Naive thymus-derived CD4-positive, alpha-beta T cell (primary cell): ENCODE measurements around the gene BRSK2. TPM values are rescaled to one million over a fixed set of nuclear protein-coding genes. Genes with fewer than 3 reads are reported as not detected.

Experiments used
- ATAC-seq: fragments of 150-1000 bp; cut with Tn5 transposase; 2 replicates; pipeline ENCODE4 v1.10.0; 2021; ENCODE audit warnings: mild to moderate bottlenecking, moderate library complexity
- CTCF ChIA-PET: fragments of 350-600 bp; sonication (Branson Sonifier 250); formaldehyde crosslinking; loops from one replicate; lab custom pipeline; 2021; ENCODE audit warnings: antibody characterized with exemption; lab: Charles Lee
- POLR2A ChIA-PET: fragments of 350-600 bp; sonication (Branson Sonifier 250); formaldehyde crosslinking; loops from one replicate; lab custom pipeline; 2021; ENCODE audit warnings: antibody characterized with exemption, inconsistent platforms; lab: Charles Lee
- DNase-seq, 9 donors: peaks; one replicate each; pipeline versions ENCODE4 v3.0.0 to v3.0.0-alpha.2; 2020 to 2022; ENCODE audit warnings: mixed read lengths in 1 of 9
- H3K27ac ChIP-seq: one replicate; pipeline ENCODE4 v1.7.0; 2013; ENCODE audit warnings: mild to moderate bottlenecking, low read depth, low read length, moderate library complexity
- H3K27me3 ChIP-seq, 2 donors: one replicate each; pipeline ENCODE4 v1.7.0; 2013; ENCODE audit warnings: low read length in 2 of 2, mild to moderate bottlenecking in 2 of 2, moderate library complexity in 2 of 2; ENCODE audit not compliant: control insufficient read depth in 2 of 2, insufficient read depth in 2 of 2
- H3K36me3 ChIP-seq, 3 experiments: 1 replicate in 2 of 3; 2 replicates in 1 of 3; pipeline ENCODE4 v1.7.0; 2013; ENCODE audit warnings: low read length in 3 of 3, mild to moderate bottlenecking in 3 of 3, moderate library complexity in 1 of 3; ENCODE audit not compliant: insufficient read depth in 3 of 3, control insufficient read depth in 2 of 3
- H3K4me1 ChIP-seq, 2 donors: one replicate each; pipeline ENCODE4 v1.7.0; 2013; ENCODE audit warnings: low read length in 2 of 2, mild to moderate bottlenecking in 2 of 2, moderate library complexity in 1 of 2; ENCODE audit not compliant: control insufficient read depth in 2 of 2, insufficient read depth in 2 of 2
- H3K4me3 ChIP-seq: 2 replicates; pipeline ENCODE4 v1.7.0; 2013; ENCODE audit warnings: mild to moderate bottlenecking, low read length
- H3K9me3 ChIP-seq, 3 experiments: 1 replicate in 2 of 3; 2 replicates in 1 of 3; pipeline ENCODE4 v1.7.0; 2013; ENCODE audit warnings: low read length in 3 of 3; ENCODE audit not compliant: control insufficient read depth in 2 of 3
- H3K27ac Mint-ChIP-seq, 9 donors: one replicate each; pipeline ENCODE4 v1.8.0; 2020 to 2022; ENCODE audit warnings: mixed read lengths in 9 of 9, mild to moderate bottlenecking in 8 of 9, moderate library complexity in 5 of 9, inconsistent platforms in 2 of 9
- H3K27me3 Mint-ChIP-seq, 5 donors: one replicate each; pipeline ENCODE4 v1.8.0; 2021 to 2022; ENCODE audit warnings: mixed read lengths in 5 of 5, mild to moderate bottlenecking in 1 of 5
- H3K36me3 Mint-ChIP-seq, 5 donors: one replicate each; pipeline ENCODE4 v1.8.0; 2020 to 2022; ENCODE audit warnings: mixed read lengths in 5 of 5, mild to moderate bottlenecking in 3 of 5, inconsistent platforms in 1 of 5
- H3K4me1 Mint-ChIP-seq, 7 donors: one replicate each; pipeline ENCODE4 v1.8.0; 2020 to 2022; ENCODE audit warnings: mixed read lengths in 7 of 7, mild to moderate bottlenecking in 3 of 7, inconsistent platforms in 1 of 7
- H3K4me3 Mint-ChIP-seq, 10 donors: one replicate each; pipeline ENCODE4 v1.8.0; 2020 to 2022; ENCODE audit warnings: mild to moderate bottlenecking in 10 of 10, mixed read lengths in 10 of 10, moderate library complexity in 6 of 10, inconsistent platforms in 2 of 10
- H3K9me3 Mint-ChIP-seq, 11 donors: one replicate each; pipeline ENCODE4 v1.8.0; 2020 to 2022; ENCODE audit warnings: mixed read lengths in 11 of 11, mild to moderate bottlenecking in 4 of 11, inconsistent platforms in 1 of 11, moderate library complexity in 1 of 11
- intact Hi-C, 2 donors: fragments of 100-400 bp; cut with micrococcal nuclease; formaldehyde crosslinking; loops; one replicate each; pipeline ENCODE4 v1.15.1; 2023
- polyA plus RNA-seq, 2 donors: library from polyadenylated mRNA; unstranded; fragments of 300-500 nt; fragmentation: Illumina TruSeq; gene quantifications; one replicate each; pipeline ENCODE4 v1.2.3, GENCODE V29; 2021
- total RNA-seq, 6 experiments: library from RNA in 5 of 6; stranded (reverse) in 5 of 6; gene quantifications; 1 replicate in 5 of 6; 2 replicates in 1 of 6; pipeline ENCODE4 v1.2.3 and lab custom pipeline; 2021 to 2026

The BRSK2 gene
- total and polyA plus RNA-seq, 7 experiments from 2014 or later: 0.27 to 0.51 (median 0.30) TPM; not detected in 4

GRCh38 chr11:1481861-1482441, 92.2 kb downstream of the BRSK2 start:
- peak overlapping the region in 1 of 9 donors; percentile 38 for H3K27ac Mint-ChIP-seq
- H3K27me3 ChIP-seq: no peaks in the 10 kb centered on the region
- no peak overlapping the region for H3K4me3 Mint-ChIP-seq
- POLR2A ChIA-PET: no interaction called here
- no peaks in the 10 kb centered on the region for H3K9me3 Mint-ChIP-seq
- no peak overlapping the region for H3K27ac ChIP-seq
- H3K36me3 Mint-ChIP-seq: peaks cover 0 to 20% (median 5%) of the 10 kb centered on the region in 5 donors
- DNase-seq (no peak), ATAC-seq (no peak)
- H3K4me1 ChIP-seq: peaks cover under 1 to 9% of the 10 kb centered on the region in 2 donors
- no peaks in the 10 kb centered on the region for H3K27me3 Mint-ChIP-seq
- intact Hi-C loops: no loop called here
- peaks cover 8 to 81% (median 10%) of the 10 kb centered on the region in 3 experiments for H3K36me3 ChIP-seq
- H3K4me3 ChIP-seq: no peak overlapping the region
- peaks cover 4 to 16% (median 11%) of the 10 kb centered on the region in 7 donors for H3K4me1 Mint-ChIP-seq
- no peaks in the 10 kb centered on the region for H3K9me3 ChIP-seq
- CTCF ChIA-PET: no interaction called here

GRCh38 chr11:1482581-1483444, 93.1 kb downstream of the BRSK2 start:
- Mint-ChIP-seq H3K36me3 (peaks cover 0 to 11% (median 5%) of the 10 kb centered on the region in 5 donors), H3K27ac (no peak overlapping the region), H3K4me3 (no peak overlapping the region), H3K27me3 (no peaks in the 10 kb centered on the region), H3K9me3 (no peaks in the 10 kb centered on the region), H3K4me1 (peaks cover 8 to 22% (median 14%) of the 10 kb centered on the region in 7 donors)
- ChIA-PET CTCF (no interaction called here), POLR2A (no interaction called here)
- intact Hi-C loops: no loop called here
- no peak overlapping the region for H3K4me3 ChIP-seq
- no peak overlapping the region for H3K27ac ChIP-seq
- no peaks in the 10 kb centered on the region for H3K27me3 ChIP-seq
- ATAC-seq: no peak
- peaks cover 7 to 73% (median 8%) of the 10 kb centered on the region in 3 experiments for H3K36me3 ChIP-seq
- no peaks in the 10 kb centered on the region for H3K9me3 ChIP-seq
- no peak for DNase-seq
- peaks cover 7 to 9% of the 10 kb centered on the region in 2 donors for H3K4me1 ChIP-seq

- H3K27me3 ChIP-seq: no peaks in the 10 kb centered on the region
- DNase-seq: no peak
- ChIA-PET CTCF (no interaction called here), POLR2A (no interaction called here)
- Mint-ChIP-seq H3K27me3 (no peaks in the 10 kb centered on the region), H3K27ac (peak overlapping the region in 2 of 9 donors; percentile 14 to 19), H3K36me3 (peaks cover 0 to 5% (median 4%) of the 10 kb centered on the region in 5 donors), H3K9me3 (no peaks in the 10 kb centered on the region), H3K4me1 (peaks cover 8 to 25% (median 20%) of the 10 kb centered on the region in 7 donors), H3K4me3 (no peak overlapping the region)
- no peaks in the 10 kb centered on the region for H3K9me3 ChIP-seq
- no peak for ATAC-seq
- H3K36me3 ChIP-seq: peaks cover 4 to 66% (median 8%) of the 10 kb centered on the region in 3 experiments
- H3K4me3 ChIP-seq: no peak overlapping the region
- intact Hi-C loops: no loop called here
- peaks cover 7 to 9% of the 10 kb centered on the region in 2 donors for H3K4me1 ChIP-seq
- no peak overlapping the region for H3K27ac ChIP-seq
Measured at GRCh38 chr11:1483445-1483961, 93.8 kb downstream of the BRSK2 start.

GRCh38 chr11:1484061-1484671, 94.4 kb downstream of the BRSK2 start:
- Histone ChIP-seq H3K27me3 (no peaks in the 10 kb centered on the region), H3K4me3 (no peak overlapping the region), H3K9me3 (no peaks in the 10 kb centered on the region), H3K4me1 (peaks cover 7 to 9% of the 10 kb centered on the region in 2 donors), H3K27ac (no peak overlapping the region), H3K36me3 (peaks cover 0 to 59% (median under 1%) of the 10 kb centered on the region in 3 experiments)
- CTCF ChIA-PET: no interaction called here
- DNase-seq (no peak), ATAC-seq (no peak)
- POLR2A ChIA-PET: no interaction called here
- Mint-ChIP-seq H3K9me3 (no peaks in the 10 kb centered on the region), H3K4me3 (no peak overlapping the region), H3K36me3 (peaks cover 0 to 5% (median 0%) of the 10 kb centered on the region in 5 donors), H3K27ac (no peak overlapping the region), H3K27me3 (no peaks in the 10 kb centered on the region), H3K4me1 (peaks cover 4 to 31% (median 17%) of the 10 kb centered on the region in 7 donors)
- intact Hi-C loops: no loop called here

- H3K4me1 ChIP-seq: peaks cover 7 to 9% of the 10 kb centered on the region in 2 donors
- Mint-ChIP-seq H3K9me3 (no peaks in the 10 kb centered on the region), H3K36me3 (peaks cover 0 to 5% (median 0%) of the 10 kb centered on the region in 5 donors), H3K27ac (peak overlapping the region in 3 of 9 donors; percentile 41 to 67 (median 61)), H3K27me3 (no peaks in the 10 kb centered on the region), H3K4me3 (peak overlapping the region in 2 of 10 donors; percentile 4 to 26), H3K4me1 (peaks cover 4 to 37% (median 22%) of the 10 kb centered on the region in 7 donors)
- no peaks in the 10 kb centered on the region for H3K9me3 ChIP-seq
- peaks cover 0 to 52% (median 0%) of the 10 kb centered on the region in 3 experiments for H3K36me3 ChIP-seq
- ATAC-seq: no peak
- intact Hi-C loops: no loop called here
- DNase-seq: no peak
- CTCF ChIA-PET: no interaction called here
- POLR2A ChIA-PET: no interaction called here
- no peaks in the 10 kb centered on the region for H3K27me3 ChIP-seq
- H3K4me3 ChIP-seq: no peak overlapping the region
- no peak overlapping the region for H3K27ac ChIP-seq
Measured at GRCh38 chr11:1484695-1485503, 95.2 kb downstream of the BRSK2 start.

GRCh38 chr11:1485504-1485885, 95.8 kb downstream of the BRSK2 start:
- CTCF ChIA-PET: no interaction called here
- POLR2A ChIA-PET: no interaction called here
- peak overlapping the region in 2 of 10 donors; percentile 4 to 26 for H3K4me3 Mint-ChIP-seq

More at GRCh38 chr11:1485504-1485885, 95.8 kb downstream of the BRSK2 start:
- no peaks in the 10 kb centered on the region for H3K27me3 ChIP-seq
- H3K4me1 ChIP-seq: peaks cover 7 to 9% of the 10 kb centered on the region in 2 donors
- ATAC-seq (no peak), DNase-seq (no peak)
- peaks cover 0 to 46% (median 0%) of the 10 kb centered on the region in 3 experiments for H3K36me3 ChIP-seq
- Mint-ChIP-seq H3K27me3 (no peaks in the 10 kb centered on the region), H3K36me3 (peaks cover 0 to 5% (median 0%) of the 10 kb centered on the region in 5 donors), H3K9me3 (no peaks in the 10 kb centered on the region), H3K27ac (peak overlapping the region in 1 of 9 donors; percentile 61), H3K4me1 (peaks cover 4 to 37% (median 22%) of the 10 kb centered on the region in 7 donors)
- no peak overlapping the region for H3K27ac ChIP-seq
- no peaks in the 10 kb centered on the region for H3K9me3 ChIP-seq
- intact Hi-C loops: no loop called here
- H3K4me3 ChIP-seq: no peak overlapping the region
